Suprapubic skin (tissue), 3 donors: ENCODE data around the gene DENND4B.

ENCODE experiments used
- CTCF ChIP-seq, 2 donors: fragments of 200-600 bp in 1 of 2; fragments of 450-650 bp in 1 of 2; sonication (generic) in 1 of 2; IDR thresholded peaks; one replicate each; pipeline ENCODE4 v1.5.1; 2016 to 2019; ENCODE audit warnings: antibody characterized with exemption in 2 of 2, mild to moderate bottlenecking in 1 of 2, moderate library complexity in 1 of 2
- EP300 ChIP-seq: sonication (generic); formaldehyde crosslinking; IDR thresholded peaks from one replicate; pipeline ENCODE4 v1.6.1; 2017; ENCODE audit warnings: antibody characterized with exemption
- POLR2A ChIP-seq, 2 donors: fragments of 450-650 bp; IDR thresholded peaks; one replicate each; pipeline ENCODE4 v1.6.1; 2017; ENCODE audit warnings: antibody characterized with exemption in 2 of 2, mild to moderate bottlenecking in 2 of 2, moderate library complexity in 2 of 2

GRCh38 chr1:153937331-153937730 lies 9.2 kb downstream of the DENND4B start:
- TF ChIP-seq POLR2A (IDR thresholded peaks at IDR 0.05) (no peak), CTCF (IDR thresholded peaks at IDR 0.05) (no peak), EP300 (no peak)
